ENCODE data around the gene TLE2.

The TLE2 gene

GRCh38 chr19:3029065-3029923 is at the start of gene TLE2:
TLE2 (minus strand) TSS chr19:3029280; CDS start chr19:3028904, 376 bp downstream.
- DNase-seq (ENCODE audit: low spot score) = no peak

GRCh38 chr19:3075605-3076431 is 46.7 kb upstream of the TLE2 start:
- peak; percentile 71 for DNase-seq (ENCODE audit: low spot score)

GRCh38 chr19:3073931-3074595 is 45.0 kb upstream of the TLE2 start:
- DNase-seq (ENCODE audit: low spot score) = no peak

GRCh38 chr19:3073159-3073563 is 44.1 kb upstream of the TLE2 start:
- no peak for DNase-seq (ENCODE audit: low spot score)

- no peak for DNase-seq (ENCODE audit: low spot score)
These were observed 42.7 kb upstream of the TLE2 start for GRCh38 chr19:3071768-3072167.

GRCh38 chr19:3068071-3068470 is 39.0 kb upstream of the TLE2 start:
- DNase-seq (ENCODE audit: low spot score) = no peak

GRCh38 chr19:3067563-3067962 is 38.5 kb upstream of the TLE2 start:
- no peak for DNase-seq (ENCODE audit: low spot score)

- no peak for DNase-seq (ENCODE audit: low spot score)
These were observed 37.5 kb upstream of the TLE2 start for GRCh38 chr19:3066482-3067049.

GRCh38 chr19:3065675-3066357 is 36.7 kb upstream of the TLE2 start:
- no peak for DNase-seq (ENCODE audit: low spot score)

GRCh38 chr19:3064011-3064330 is 34.9 kb upstream of the TLE2 start:
- no peak for DNase-seq (ENCODE audit: low spot score)

GRCh38 chr19:3062165-3063105 is 33.4 kb upstream of the TLE2 start, which contains the start of gene TLE5:
TLE5 (minus strand) TSS chr19:3062495; CDS start chr19:3062200, 295 bp downstream.
- no peak for DNase-seq (ENCODE audit: low spot score)

- no peak for DNase-seq (ENCODE audit: low spot score)
These were observed 32.4 kb upstream of the TLE2 start for GRCh38 chr19:3061182-3062161.

GRCh38 chr19:3060857-3061181 is 31.7 kb upstream of the TLE2 start:
- no peak for DNase-seq (ENCODE audit: low spot score)

- DNase-seq (ENCODE audit: low spot score) = no peak
These were observed 30.6 kb upstream of the TLE2 start for GRCh38 chr19:3059653-3060052.

- DNase-seq (ENCODE audit: low spot score) = no peak
These were observed 29.8 kb upstream of the TLE2 start for GRCh38 chr19:3058821-3059314.

- DNase-seq (ENCODE audit: low spot score) = no peak
These were observed 29.1 kb upstream of the TLE2 start for GRCh38 chr19:3058009-3058820.

GRCh38 chr19:3057275-3057714 is 28.2 kb upstream of the TLE2 start:
- no peak for DNase-seq (ENCODE audit: low spot score)

GRCh38 chr19:3056417-3057088 is 27.5 kb upstream of the TLE2 start:
- DNase-seq (ENCODE audit: low spot score) = no peak
